ENCODE results near the gene NKD2.

The NKD2 gene

GRCh38 chr5:1045960-1046560, 37.5 kb downstream of the NKD2 start:
- Histone ChIP-seq H3K27me3 (replicated peaks; ENCODE audit: control insufficient read depth, insufficient read depth, low read length) (no peaks in the 10 kb centered on the region), H3K36me3 (ENCODE audit: control insufficient read depth, insufficient read depth, low read length) (no peaks in the 10 kb centered on the region), H3K4me3 (replicated peaks; ENCODE audit: low read depth, low read length) (no peak overlapping the region)
- DNase-seq (ENCODE audit: extremely low read depth, insufficient read length): no peak
- TF ChIP-seq CTCF (IDR thresholded peaks at IDR 0.05; ENCODE audit: insufficient read depth, low read length, poor library complexity, severe bottlenecking): no peak

GRCh38 chr5:1047332-1047965, 38.8 kb downstream of the NKD2 start:
- H3K27me3 ChIP-seq (replicated peaks; ENCODE audit: control insufficient read depth, insufficient read depth, low read length): no peaks in the 10 kb centered on the region
- DNase-seq (ENCODE audit: extremely low read depth, insufficient read length): no peak

GRCh38 chr5:1048162-1048721, 39.6 kb downstream of the NKD2 start:
- H3K27me3 ChIP-seq (replicated peaks; ENCODE audit: control insufficient read depth, insufficient read depth, low read length): no peaks in the 10 kb centered on the region; the same call in 1 of the 2 replicates

More at GRCh38 chr5:1047332-1047965, 38.8 kb downstream of the NKD2 start:
- no peak overlapping the region for H3K4me3 ChIP-seq (replicated peaks; ENCODE audit: low read depth, low read length)
- H3K36me3 ChIP-seq (ENCODE audit: control insufficient read depth, insufficient read depth, low read length): no peaks in the 10 kb centered on the region
- no peak for TF ChIP-seq CTCF (IDR thresholded peaks at IDR 0.05; ENCODE audit: insufficient read depth, low read length, poor library complexity, severe bottlenecking)

GRCh38 chr5:1048861-1049838, 40.5 kb downstream of the NKD2 start:
- no peak for DNase-seq (ENCODE audit: extremely low read depth, insufficient read length)
- Histone ChIP-seq H3K4me3 (replicated peaks; ENCODE audit: low read depth, low read length) (no peak overlapping the region), H3K36me3 (ENCODE audit: control insufficient read depth, insufficient read depth, low read length) (no peaks in the 10 kb centered on the region), H3K27me3 (replicated peaks; ENCODE audit: control insufficient read depth, insufficient read depth, low read length) (no peaks in the 10 kb centered on the region; the same call in 1 of the 2 replicates)
- TF ChIP-seq CTCF (IDR thresholded peaks at IDR 0.05; ENCODE audit: insufficient read depth, low read length, poor library complexity, severe bottlenecking): no peak

More at GRCh38 chr5:1048162-1048721, 39.6 kb downstream of the NKD2 start:
- TF ChIP-seq CTCF (IDR thresholded peaks at IDR 0.05; ENCODE audit: insufficient read depth, low read length, poor library complexity, severe bottlenecking): no peak
- no peak overlapping the region for H3K4me3 ChIP-seq (replicated peaks; ENCODE audit: low read depth, low read length)
- DNase-seq (ENCODE audit: extremely low read depth, insufficient read length): no peak
- no peaks in the 10 kb centered on the region for H3K36me3 ChIP-seq (ENCODE audit: control insufficient read depth, insufficient read depth, low read length)

GRCh38 chr5:1050423-1051365, 42.1 kb downstream of the NKD2 start:
- no peak for DNase-seq (ENCODE audit: extremely low read depth, insufficient read length)
- Histone ChIP-seq H3K36me3 (ENCODE audit: control insufficient read depth, insufficient read depth, low read length) (no peaks in the 10 kb centered on the region), H3K27me3 (replicated peaks; ENCODE audit: control insufficient read depth, insufficient read depth, low read length) (no peaks in the 10 kb centered on the region; the same call in 1 of the 2 replicates), H3K4me3 (replicated peaks; ENCODE audit: low read depth, low read length) (no peak overlapping the region)
- TF ChIP-seq CTCF (IDR thresholded peaks at IDR 0.05; ENCODE audit: insufficient read depth, low read length, poor library complexity, severe bottlenecking): no peak

Data from GM06990 (cell line).